ENCODE measurements around the gene AOX1. TPM values are rescaled to one million over a fixed set of nuclear protein-coding genes. Genes with fewer than 3 reads are reported as not detected.
A peak's percentile ranks its signal among the peaks of the same experiment; 100 is the strongest.
"Not testable (repeated sequence)": the region's sequence is repeated elsewhere in the genome, so short reads cannot be mapped to it uniquely, and the experiment has no call there.

AOX1 gene
- under 1 TPM; 0.83 to 0.84 TPM for total RNA-seq

- DNase-seq (peak; percentile 23 to 26), ATAC-seq (replicated peaks in 1 of 2) (peak; percentile 64 to 72)
- Mint-ChIP-seq H3K4me1 (ENCODE audit: low read depth) (peaks cover 5% of the 10 kb centered on the region), H3K36me3 (ENCODE audit: insufficient read depth in 2 of 2) (no peaks in the 10 kb centered on the region), H3K9me3 (no peaks in the 10 kb centered on the region), H3K27ac (no peak within 1 kb of the TSS), H3K4me3 (peak within 1 kb of the TSS; percentile 83 to 88), H3K27me3 (ENCODE audit: low read depth) (peaks cover 16% of the 10 kb centered on the region)
These were observed at the start of gene AOX1 for GRCh38 chr2:200585730-200586643. AOX1 (plus strand) TSS chr2:200586014; CDS start chr2:200586109, 95 bp downstream.

GRCh38 chr2:200538139-200538538, 47.7 kb upstream of the AOX1 start:
- Mint-ChIP-seq H3K9me3 (peaks cover 0 to 2% of the 10 kb centered on the region in 2 donors), H3K27me3 (ENCODE audit: low read depth) (no peaks in the 10 kb centered on the region), H3K4me1 (ENCODE audit: low read depth) (no peaks in the 10 kb centered on the region), H3K27ac (no peak overlapping the region), H3K4me3 (no peak overlapping the region), H3K36me3 (ENCODE audit: insufficient read depth in 2 of 2) (peaks cover 15 to 25% of the 10 kb centered on the region in 2 donors)
- DNase-seq (no peak), ATAC-seq (replicated peaks in 1 of 2) (no peak)

- DNase-seq (no peak), ATAC-seq (replicated peaks in 1 of 2) (no peak)
- Mint-ChIP-seq H3K4me1 (ENCODE audit: low read depth) (no peaks in the 10 kb centered on the region), H3K27me3 (ENCODE audit: low read depth) (no peaks in the 10 kb centered on the region), H3K27ac (no peak overlapping the region), H3K9me3 (peaks cover 0 to 2% of the 10 kb centered on the region in 2 donors), H3K4me3 (no peak overlapping the region), H3K36me3 (ENCODE audit: insufficient read depth in 2 of 2) (peaks cover 15 to 42% of the 10 kb centered on the region in 2 donors)
These were observed 45.0 kb upstream of the AOX1 start for GRCh38 chr2:200540793-200541192.

- not testable (repeated sequence) for ATAC-seq (replicated peaks in 1 of 2); H3K9me3 Mint-ChIP-seq; H3K27ac Mint-ChIP-seq; H3K27me3 Mint-ChIP-seq (ENCODE audit: low read depth); H3K4me3 Mint-ChIP-seq; H3K4me1 Mint-ChIP-seq (ENCODE audit: low read depth); DNase-seq
- H3K36me3 Mint-ChIP-seq (ENCODE audit: insufficient read depth in 2 of 2), result peaks cover 8 to 22% of the 10 kb centered on the region in 2 donors
These were observed 19.2 kb upstream of the AOX1 start for GRCh38 chr2:200566596-200566995.

GRCh38 chr2:200567932-200568331, 17.9 kb upstream of the AOX1 start:
- H3K4me3 Mint-ChIP-seq, result no peak overlapping the region
- H3K27me3 Mint-ChIP-seq (ENCODE audit: low read depth), result no peaks in the 10 kb centered on the region
- peaks cover 6 to 19% of the 10 kb centered on the region in 2 donors for H3K36me3 Mint-ChIP-seq (ENCODE audit: insufficient read depth in 2 of 2)
- DNase-seq (no peak), ATAC-seq (replicated peaks in 1 of 2) (no peak)
- H3K9me3 Mint-ChIP-seq, result peaks cover 0 to 3% of the 10 kb centered on the region in 2 donors
- no peak overlapping the region for H3K27ac Mint-ChIP-seq
- no peaks in the 10 kb centered on the region for H3K4me1 Mint-ChIP-seq (ENCODE audit: low read depth)

- no peaks in the 10 kb centered on the region for H3K27me3 Mint-ChIP-seq (ENCODE audit: low read depth)
- H3K27ac Mint-ChIP-seq, result peak overlapping the region; percentile 81
These were observed 9.9 kb upstream of the AOX1 start for GRCh38 chr2:200575957-200576356.

GRCh38 chr2:200577027-200577426, 8.8 kb upstream of the AOX1 start:
- DNase-seq (no peak), ATAC-seq (replicated peaks in 1 of 2) (no peak)
- H3K27ac Mint-ChIP-seq, result peak overlapping the region; percentile 62
- H3K4me1 Mint-ChIP-seq (ENCODE audit: low read depth), result peaks cover 23% of the 10 kb centered on the region
- no peaks in the 10 kb centered on the region for H3K27me3 Mint-ChIP-seq (ENCODE audit: low read depth)
- H3K9me3 Mint-ChIP-seq, result no peaks in the 10 kb centered on the region
- no peak overlapping the region for H3K4me3 Mint-ChIP-seq
- peaks cover 6 to 14% of the 10 kb centered on the region in 2 donors for H3K36me3 Mint-ChIP-seq (ENCODE audit: insufficient read depth in 2 of 2)

More at GRCh38 chr2:200575957-200576356, 9.9 kb upstream of the AOX1 start:
- Mint-ChIP-seq H3K36me3 (ENCODE audit: insufficient read depth in 2 of 2) (peaks cover 6 to 20% of the 10 kb centered on the region in 2 donors), H3K4me3 (no peak overlapping the region), H3K9me3 (no peaks in the 10 kb centered on the region), H3K4me1 (ENCODE audit: low read depth) (peaks cover 23% of the 10 kb centered on the region)
- DNase-seq (no peak), ATAC-seq (replicated peaks in 1 of 2) (no peak)

- Mint-ChIP-seq H3K36me3 (ENCODE audit: insufficient read depth in 2 of 2) (peaks cover 6 to 14% of the 10 kb centered on the region in 2 donors), H3K4me1 (ENCODE audit: low read depth) (peaks cover 23% of the 10 kb centered on the region), H3K4me3 (no peak overlapping the region), H3K27ac (peak overlapping the region; percentile 66), H3K9me3 (no peaks in the 10 kb centered on the region), H3K27me3 (ENCODE audit: low read depth) (no peaks in the 10 kb centered on the region)
- peak; percentile 63 to 75 for ATAC-seq (replicated peaks in 1 of 2)
- DNase-seq, result peak in 1 of 2 donors; percentile 18
These were observed 7.0 kb upstream of the AOX1 start for GRCh38 chr2:200578778-200579177.

GRCh38 chr2:200584639-200585038, 1.2 kb upstream of the AOX1 start:
- Mint-ChIP-seq H3K4me1 (ENCODE audit: low read depth) (peaks cover 5% of the 10 kb centered on the region), H3K9me3 (no peaks in the 10 kb centered on the region), H3K4me3 (peak overlapping the region in 1 of 2 donors; percentile 60), H3K36me3 (ENCODE audit: insufficient read depth in 2 of 2) (peaks cover 0 to 6% of the 10 kb centered on the region in 2 donors), H3K27me3 (ENCODE audit: low read depth) (peaks cover 5% of the 10 kb centered on the region), H3K27ac (no peak overlapping the region)
- no peak for DNase-seq
- no peak for ATAC-seq (replicated peaks in 1 of 2)

GRCh38 chr2:200585340-200585729, 479 bp upstream of the AOX1 start:
- Mint-ChIP-seq H3K27ac (no peak overlapping the region), H3K9me3 (no peaks in the 10 kb centered on the region), H3K36me3 (ENCODE audit: insufficient read depth in 2 of 2) (peaks cover 0 to 4% of the 10 kb centered on the region in 2 donors), H3K4me3 (peak overlapping the region; percentile 83 to 88), H3K27me3 (ENCODE audit: low read depth) (peaks cover 9% of the 10 kb centered on the region), H3K4me1 (ENCODE audit: low read depth) (peaks cover 5% of the 10 kb centered on the region)
- DNase-seq (no peak), ATAC-seq (replicated peaks in 1 of 2) (no peak)

GRCh38 chr2:200586644-200586975, 796 bp downstream of the AOX1 start:
- ATAC-seq (replicated peaks in 1 of 2) (no peak), DNase-seq (no peak)
- H3K36me3 Mint-ChIP-seq (ENCODE audit: insufficient read depth in 2 of 2), result no peaks in the 10 kb centered on the region
- peak overlapping the region; percentile 83 to 88 for H3K4me3 Mint-ChIP-seq
- H3K4me1 Mint-ChIP-seq (ENCODE audit: low read depth), result peaks cover 5% of the 10 kb centered on the region
- peaks cover 16% of the 10 kb centered on the region for H3K27me3 Mint-ChIP-seq (ENCODE audit: low read depth)
- no peak overlapping the region for H3K27ac Mint-ChIP-seq
- H3K9me3 Mint-ChIP-seq, result no peaks in the 10 kb centered on the region

GRCh38 chr2:200587007-200587616, 1.3 kb downstream of the AOX1 start:
- no peaks in the 10 kb centered on the region for H3K9me3 Mint-ChIP-seq
- ATAC-seq (replicated peaks in 1 of 2), result peak in 1 of 2 donors; percentile 27
- peaks cover 5% of the 10 kb centered on the region for H3K4me1 Mint-ChIP-seq (ENCODE audit: low read depth)
- DNase-seq, result no peak
- H3K4me3 Mint-ChIP-seq, result no peak overlapping the region
- no peaks in the 10 kb centered on the region for H3K36me3 Mint-ChIP-seq (ENCODE audit: insufficient read depth in 2 of 2)
- no peak overlapping the region for H3K27ac Mint-ChIP-seq
- H3K27me3 Mint-ChIP-seq (ENCODE audit: low read depth), result peaks cover 16% of the 10 kb centered on the region

GRCh38 chr2:200588076-200588678, 2.4 kb downstream of the AOX1 start:
- no peak overlapping the region for H3K27ac Mint-ChIP-seq
- no peak for ATAC-seq (replicated peaks in 1 of 2)

More at GRCh38 chr2:200588076-200588678, 2.4 kb downstream of the AOX1 start:
- Mint-ChIP-seq H3K4me1 (ENCODE audit: low read depth) (peaks cover 5% of the 10 kb centered on the region), H3K36me3 (ENCODE audit: insufficient read depth in 2 of 2) (no peaks in the 10 kb centered on the region), H3K9me3 (no peaks in the 10 kb centered on the region), H3K27me3 (ENCODE audit: low read depth) (peaks cover 25% of the 10 kb centered on the region), H3K4me3 (no peak overlapping the region)
- DNase-seq, result no peak

Data from activated T-cell treated with anti-CD3 and anti-CD28 coated beads, Interleukin-2, amount 50 U/mL, for 72 hours (primary cell).